ENCODE measurements around the gene CAPS2. TPM values are rescaled to one million over a fixed set of nuclear protein-coding genes. Genes with fewer than 3 reads are reported as not detected.

Gene CAPS2
- total and polyA plus RNA-seq, 2 experiments from 2014 or later, result 4.3 to 6.0 TPM

GRCh38 chr12:75269209-75269608 is 60.9 kb downstream of the CAPS2 start:
- DNase-seq (ENCODE audit: low read depth in 1 of 2, low spot score in 1 of 2), result no peak
- no peaks in the 10 kb centered on the region for H3K27me3 ChIP-seq
- H3K9me3 ChIP-seq (ENCODE audit: low read depth), result no peaks in the 10 kb centered on the region
- no peaks in the 10 kb centered on the region for H3K4me1 ChIP-seq (ENCODE audit: low read depth)
- H3K27ac ChIP-seq, result no peak overlapping the region
- H3K36me3 ChIP-seq, result no peaks in the 10 kb centered on the region
- H3K4me3 ChIP-seq, result no peak overlapping the region
- no peak for TF ChIP-seq CTCF (IDR thresholded peaks at IDR 0.05; ENCODE audit: low read depth, low read length)

- Histone ChIP-seq H3K27me3 (no peaks in the 10 kb centered on the region), H3K27ac (no peak overlapping the region), H3K36me3 (no peaks in the 10 kb centered on the region), H3K9me3 (ENCODE audit: low read depth) (no peaks in the 10 kb centered on the region), H3K4me3 (no peak overlapping the region), H3K4me1 (ENCODE audit: low read depth) (no peaks in the 10 kb centered on the region)
- DNase-seq (ENCODE audit: low read depth in 1 of 2, low spot score in 1 of 2), result no peak
- TF ChIP-seq CTCF (IDR thresholded peaks at IDR 0.05; ENCODE audit: low read depth, low read length), result no peak
These were observed 69.8 kb downstream of the CAPS2 start for GRCh38 chr12:75260316-75260715.

- Histone ChIP-seq H3K9me3 (ENCODE audit: low read depth) (no peaks in the 10 kb centered on the region), H3K36me3 (no peaks in the 10 kb centered on the region), H3K4me1 (ENCODE audit: low read depth) (no peaks in the 10 kb centered on the region), H3K27me3 (no peaks in the 10 kb centered on the region), H3K27ac (no peak overlapping the region), H3K4me3 (no peak overlapping the region)
- TF ChIP-seq CTCF (IDR thresholded peaks at IDR 0.05; ENCODE audit: low read depth, low read length), result no peak
- DNase-seq (ENCODE audit: low read depth in 1 of 2, low spot score in 1 of 2), result no peak
These were observed 71.0 kb downstream of the CAPS2 start for GRCh38 chr12:75259143-75259542.

- Histone ChIP-seq H3K27ac (no peak overlapping the region), H3K4me1 (ENCODE audit: low read depth) (no peaks in the 10 kb centered on the region), H3K9me3 (ENCODE audit: low read depth) (no peaks in the 10 kb centered on the region), H3K4me3 (no peak overlapping the region), H3K27me3 (no peaks in the 10 kb centered on the region), H3K36me3 (no peaks in the 10 kb centered on the region)
- DNase-seq (ENCODE audit: low read depth in 1 of 2, low spot score in 1 of 2), result no peak
- no peak for TF ChIP-seq CTCF (IDR thresholded peaks at IDR 0.05; ENCODE audit: low read depth, low read length)
These were observed 72.6 kb downstream of the CAPS2 start for GRCh38 chr12:75257510-75257909.

- no peak overlapping the region for H3K4me3 ChIP-seq
- H3K27me3 ChIP-seq, result no peaks in the 10 kb centered on the region
- no peak for TF ChIP-seq CTCF (IDR thresholded peaks at IDR 0.05; ENCODE audit: low read depth, low read length)
- DNase-seq (ENCODE audit: low read depth in 1 of 2, low spot score in 1 of 2), result no peak
- H3K9me3 ChIP-seq (ENCODE audit: low read depth), result no peaks in the 10 kb centered on the region
- H3K4me1 ChIP-seq (ENCODE audit: low read depth), result no peaks in the 10 kb centered on the region
- no peak overlapping the region for H3K27ac ChIP-seq
- H3K36me3 ChIP-seq, result no peaks in the 10 kb centered on the region
These were observed 85.0 kb downstream of the CAPS2 start for GRCh38 chr12:75245108-75245507.

GRCh38 chr12:75239987-75240386 is 90.1 kb downstream of the CAPS2 start:
- no peaks in the 10 kb centered on the region for H3K9me3 ChIP-seq (ENCODE audit: low read depth)
- no peak for TF ChIP-seq CTCF (IDR thresholded peaks at IDR 0.05; ENCODE audit: low read depth, low read length)
- no peak overlapping the region for H3K27ac ChIP-seq
- H3K4me1 ChIP-seq (ENCODE audit: low read depth), result no peaks in the 10 kb centered on the region
- no peaks in the 10 kb centered on the region for H3K27me3 ChIP-seq
- no peak overlapping the region for H3K4me3 ChIP-seq
- H3K36me3 ChIP-seq, result no peaks in the 10 kb centered on the region
- no peak for DNase-seq (ENCODE audit: low read depth in 1 of 2, low spot score in 1 of 2)
